Endothelial cell of umbilical vein (primary cell): ENCODE results near the gene CGNL1. TPM values are rescaled to one million over a fixed set of nuclear protein-coding genes. Genes with fewer than 3 reads are reported as not detected.

ENCODE experiments used
- BruUV-seq: library from RNA; stranded (reverse); fragments of 400-500 nt; replicated peaks from 2 replicates; lab custom pipeline; 2021; lab: Mats Ljungman, UMichigan
- CTCF ChIA-PET: fragments of 300-600, 350-600 bp; sonication (Branson Sonifier 250); formaldehyde crosslinking; loops from one replicate; lab custom pipeline; 2021; ENCODE audit warnings: antibody characterized with exemption, inconsistent platforms; lab: Charles Lee
- POLR2A ChIA-PET: fragments of 300-600, 350-600 bp; sonication (Branson Sonifier 250); formaldehyde crosslinking; loops from one replicate; lab custom pipeline; 2021; ENCODE audit warnings: antibody characterized with exemption, inconsistent platforms; lab: Charles Lee
- DNase-seq: peaks from one replicate; pipeline ENCODE4 v3.0.0-alpha.2; 2011; ENCODE audit warnings: low read depth, low spot score
- FAIRE-seq: peaks from 2 replicates; lab custom pipeline; 2011; peaks lifted over from hg19 to GRCh38; lab: Jason Lieb, UNC
- H2AFZ ChIP-seq: 2 replicates; pipeline ENCODE4 v1.6.0; 2012; ENCODE audit warnings: low read depth, low read length, control low read depth, inconsistent platforms
- H3K27ac ChIP-seq: 2 replicates; pipeline ENCODE4 v1.5.1; 2011; ENCODE audit warnings: low read depth, mild to moderate bottlenecking, control low read depth, low read length, moderate library complexity; ENCODE audit not compliant: insufficient read depth
- H3K27me3 ChIP-seq, 2 experiments: 2 replicates each; pipeline versions ENCODE4 v1.6.0 to v1.6.1; 2011; ENCODE audit warnings: low read length in 2 of 2, mixed read lengths in 1 of 2; ENCODE audit not compliant: control insufficient read depth in 2 of 2, insufficient read depth in 2 of 2
- H3K36me3 ChIP-seq, 2 experiments: 2 replicates in 1 of 2; 3 replicates in 1 of 2; pipeline ENCODE4 v1.5.1; 2011; ENCODE audit warnings: low read length in 2 of 2, mild to moderate bottlenecking in 1 of 2, moderate library complexity in 1 of 2; ENCODE audit not compliant: control insufficient read depth in 2 of 2, insufficient read depth in 2 of 2; ENCODE audit errors: extremely low read depth in 1 of 2
- H3K4me1 ChIP-seq: 3 replicates; pipeline ENCODE4 v1.5.1; 2011; ENCODE audit warnings: mild to moderate bottlenecking, low read length; ENCODE audit not compliant: control insufficient read depth, insufficient read depth; ENCODE audit errors: extremely low read depth
- H3K4me2 ChIP-seq: 2 replicates; pipeline ENCODE4 v1.6.1; 2011; ENCODE audit warnings: low read length, control low read depth, mixed read lengths; ENCODE audit not compliant: insufficient read depth
- H3K4me3 ChIP-seq, 3 experiments: fragments of 200-600 bp in 1 of 3; sonication (generic), shearing (Covaris generic) in 1 of 3; replicated peaks in 1 of 3; 2 replicates each; pipeline ENCODE4 v1.5.1; 2011 to 2016; ENCODE audit warnings: control low read depth in 3 of 3, low read length in 3 of 3, mild to moderate bottlenecking in 2 of 3, inconsistent platforms in 1 of 3, low read depth in 1 of 3, moderate library complexity in 1 of 3; ENCODE audit not compliant: insufficient read depth in 1 of 3
- H3K79me2 ChIP-seq: 2 replicates; pipeline ENCODE4 v1.6.0; 2012; ENCODE audit warnings: low read length, inconsistent platforms; ENCODE audit not compliant: control insufficient read depth, insufficient read depth
- H3K9ac ChIP-seq: replicated peaks from 2 replicates; pipeline ENCODE3; 2011; ENCODE audit warnings: low read length, control low read depth; ENCODE audit not compliant: insufficient read depth; ENCODE audit errors: extremely low read depth
- H3K9me1 ChIP-seq: replicated peaks from 3 replicates; pipeline ENCODE4 v1.6.0; 2011; ENCODE audit warnings: mild to moderate bottlenecking, low read length; ENCODE audit not compliant: control insufficient read depth, insufficient read depth; ENCODE audit errors: extremely low read depth
- H3K9me3 ChIP-seq: replicated peaks from 2 replicates; pipeline ENCODE4 v1.5.1; 2012; ENCODE audit warnings: low read length, inconsistent platforms; ENCODE audit not compliant: control insufficient read depth, insufficient read depth
- H4K20me1 ChIP-seq: replicated peaks from 2 replicates; pipeline ENCODE3; 2011; ENCODE audit warnings: mild to moderate bottlenecking, low read length; ENCODE audit not compliant: control insufficient read depth, insufficient read depth; ENCODE audit errors: extremely low read depth
- CTCF ChIP-seq, 2 donors: IDR thresholded peaks; 1 replicate in 1 of 2; 2 replicates in 1 of 2; pipeline ENCODE4 v1.5.1; 2011; ENCODE audit warnings: low read length in 2 of 2, mild to moderate bottlenecking in 2 of 2, moderate library complexity in 2 of 2, control low read depth in 1 of 2, inconsistent platforms in 1 of 2, low read depth in 1 of 2; ENCODE audit not compliant: insufficient read depth in 1 of 2; ENCODE audit errors: extremely low read depth in 1 of 2
- EZH2 ChIP-seq: IDR thresholded peaks from 2 replicates; pipeline ENCODE4 v1.6.1; 2012; ENCODE audit warnings: borderline replicate concordance, low read depth, mild to moderate bottlenecking, moderate library complexity, low read length, inconsistent platforms; ENCODE audit not compliant: severe bottlenecking
- FOS ChIP-seq: IDR thresholded peaks from 2 replicates; pipeline ENCODE4 v1.6.1; 2011; ENCODE audit warnings: mild to moderate bottlenecking, low read length, moderate library complexity, borderline replicate concordance; ENCODE audit not compliant: insufficient read depth
- GATA2 ChIP-seq: IDR thresholded peaks from 2 replicates; pipeline ENCODE4 v1.7.0; 2011; ENCODE audit warnings: low read depth, mild to moderate bottlenecking, moderate library complexity, mixed read lengths, low read length; ENCODE audit not compliant: insufficient read length, insufficient read depth
- JUN ChIP-seq: IDR thresholded peaks from 2 replicates; pipeline ENCODE4 v1.6.1; 2011; ENCODE audit warnings: borderline replicate concordance, low read depth; ENCODE audit not compliant: insufficient read length, insufficient read depth
- MAX ChIP-seq: IDR thresholded peaks from 2 replicates; pipeline ENCODE4 v1.6.1; 2011; ENCODE audit not compliant: insufficient read depth, insufficient read length
- MYC ChIP-seq: IDR thresholded peaks from one replicate; pipeline ENCODE4 v1.6.1; 2011; ENCODE audit warnings: mild to moderate bottlenecking, low read depth, low read length
- POLR2A ChIP-seq: IDR thresholded peaks from 2 replicates; pipeline ENCODE4 v1.6.1; 2012; ENCODE audit warnings: low read depth, mild to moderate bottlenecking, control low read depth, low read length
- POLR2AphosphoS5 ChIP-seq: IDR thresholded peaks from 2 replicates; pipeline ENCODE4 v1.6.1; 2012; ENCODE audit warnings: low read depth, mild to moderate bottlenecking, control low read depth, low read length, moderate library complexity; ENCODE audit not compliant: insufficient read depth
- dilution Hi-C: fragments of 300-500 bp; cut with MboI; formaldehyde crosslinking; loops from one replicate; pipeline ENCODE4 v1.15.0; 2019; ENCODE audit warnings: low sequenced_read_pairs; ENCODE audit not compliant: extremely low pct_ligation_motif_present
- intact Hi-C: fragments of 100-400 bp; cut with micrococcal nuclease; formaldehyde crosslinking; loops from one replicate; pipeline ENCODE4 v1.10.0; 2022
- polyA plus RNA-seq, 4 experiments: library from polyadenylated mRNA; depleted of rRNA in 3 of 4; stranded (reverse) in 3 of 4; unstranded in 1 of 4; fragments of >200 nt; gene quantifications; 2 replicates each; pipeline versions ENCODE4 v1.2.1 to v1.2.3, GENCODE V29; 2011 to 2012; ENCODE audit warnings: missing spikeins in 1 of 4
- total RNA-seq: library from RNA; stranded (reverse); gene quantifications from 2 replicates; pipeline ENCODE4 v1.2.3, GENCODE V29; 2021

Gene CGNL1
- total and polyA plus RNA-seq, 2 donors (not counting 3 experiments of a cell fraction or from before 2014, with no cell fraction given) = 6.9 to 27.1 TPM

GRCh38 chr15:57528940-57529565 is 152.7 kb downstream of the CGNL1 start:
- H3K4me3 ChIP-seq = no peak overlapping the region
- H4K20me1 ChIP-seq = no peaks in the 10 kb centered on the region
- no peak for TF ChIP-seq GATA2
- TF ChIP-seq EZH2 = no peak
- TF ChIP-seq POLR2A = no peak
- TF ChIP-seq CTCF (IDR thresholded peaks at IDR 0.05; ENCODE audit: extremely low read depth in 1 of 2, insufficient read depth in 1 of 2, low read depth in 1 of 2, low read length in 2 of 2) = no peak
- no peak for TF ChIP-seq MYC
- no peak for TF ChIP-seq FOS
- no peak for TF ChIP-seq JUN
- TF ChIP-seq MAX = no peak
- no peak for TF ChIP-seq POLR2AphosphoS5
- H3K9ac ChIP-seq = no peak overlapping the region
- no peak overlapping the region for H2AFZ ChIP-seq
- H3K79me2 ChIP-seq = no peaks in the 10 kb centered on the region
- peaks cover 0 to 2% of the 10 kb centered on the region in 2 experiments for H3K36me3 ChIP-seq
- DNase-seq (no peak), FAIRE-seq (no peak)
- no peak overlapping the region for H3K27ac ChIP-seq
- H3K4me2 ChIP-seq = no peak overlapping the region
- H3K4me1 ChIP-seq = peaks cover 35% of the 10 kb centered on the region
- ChIA-PET POLR2A (no interaction called here), CTCF (interaction anchor here (0.6 to 6.5 kb wide), 24 partner anchors 8 to 1038 kb away, joined by 3 to 680 read pairs (median 6); partner anchors contain the start of genes ALDH1A2 and CGNL1)
- no TSS peak for BruUV-seq
- no peaks in the 10 kb centered on the region for H3K9me3 ChIP-seq
- H3K27me3 ChIP-seq = no peaks in the 10 kb centered on the region
- dilution Hi-C loops = loop anchor here (25.0 kb wide), 1 partner anchor 192 kb away; no protein-coding TSS in a partner anchor
- no peaks in the 10 kb centered on the region for H3K9me1 ChIP-seq
- intact Hi-C loops = loop anchor here (5.0 kb wide), 1 partner anchor 52 kb away; no protein-coding TSS in a partner anchor
